AG09319 (cell line): ENCODE results near the gene IGFBP6.

Experiments used
- DNase-seq: peaks from one replicate; pipeline ENCODE4 v3.0.0-alpha.2; 2010; ENCODE audit warnings: low read depth; ENCODE audit errors: extremely low read depth
- CTCF ChIP-seq: IDR thresholded peaks from 2 replicates; pipeline ENCODE4 v1.5.1; 2011; ENCODE audit warnings: low read depth, mild to moderate bottlenecking, inconsistent platforms, low read length, moderate library complexity

Gene IGFBP6

GRCh38 chr12:53077030-53077429, 20.4 kb upstream of the IGFBP6 start:
- no peak for DNase-seq
- no peak for TF ChIP-seq CTCF

DNA sequence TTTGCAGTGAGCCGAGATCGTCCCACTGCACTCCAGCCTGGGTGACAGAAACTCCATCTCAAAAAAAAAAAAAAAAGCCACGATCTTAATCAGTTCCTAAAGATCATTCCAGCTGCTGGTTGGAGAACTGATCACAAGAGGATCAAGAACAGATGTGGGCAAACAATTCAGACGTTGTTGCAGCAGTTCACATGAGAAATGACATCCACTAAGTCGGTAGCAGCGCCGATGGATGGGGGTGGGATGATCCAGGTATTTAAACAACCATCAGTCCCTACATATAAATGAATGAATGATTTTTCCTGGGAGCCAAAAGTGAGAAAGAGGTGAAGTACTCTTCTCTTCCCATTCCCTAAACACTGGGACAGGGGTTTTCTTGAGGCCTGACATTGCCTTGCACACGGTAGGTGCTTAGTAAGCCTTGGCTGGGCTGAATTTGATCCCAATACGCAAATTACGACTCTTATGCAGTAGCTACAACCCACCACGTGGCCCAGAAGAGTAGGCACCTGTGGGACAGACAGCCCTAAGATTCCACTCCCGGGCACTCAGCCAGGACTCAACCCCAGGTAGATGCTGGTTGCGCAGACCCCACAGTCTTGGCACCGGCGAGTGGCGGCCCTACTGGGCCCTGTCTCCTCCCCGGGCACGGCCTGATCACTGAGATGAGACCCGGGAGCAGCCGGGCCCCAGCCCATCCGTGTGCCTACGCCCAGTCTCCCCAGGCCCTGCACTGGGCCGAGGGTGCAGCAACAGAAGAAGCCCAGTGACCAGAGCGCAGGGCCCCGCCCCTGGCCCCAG, 18.8 kb upstream of the IGFBP6 start:
- no peak for TF ChIP-seq CTCF
- DNase-seq = no peak

- DNase-seq = peak; percentile 95
- no peak for TF ChIP-seq CTCF
Observed at GRCh38 chr12:53079226-53080117, 18.0 kb upstream of the IGFBP6 start, which contains the start of gene SPRYD3. Gene SPRYD3 (minus strand): TSS chr12:53079390. CDS start chr12:53079333, 57 bp downstream.

DNA sequence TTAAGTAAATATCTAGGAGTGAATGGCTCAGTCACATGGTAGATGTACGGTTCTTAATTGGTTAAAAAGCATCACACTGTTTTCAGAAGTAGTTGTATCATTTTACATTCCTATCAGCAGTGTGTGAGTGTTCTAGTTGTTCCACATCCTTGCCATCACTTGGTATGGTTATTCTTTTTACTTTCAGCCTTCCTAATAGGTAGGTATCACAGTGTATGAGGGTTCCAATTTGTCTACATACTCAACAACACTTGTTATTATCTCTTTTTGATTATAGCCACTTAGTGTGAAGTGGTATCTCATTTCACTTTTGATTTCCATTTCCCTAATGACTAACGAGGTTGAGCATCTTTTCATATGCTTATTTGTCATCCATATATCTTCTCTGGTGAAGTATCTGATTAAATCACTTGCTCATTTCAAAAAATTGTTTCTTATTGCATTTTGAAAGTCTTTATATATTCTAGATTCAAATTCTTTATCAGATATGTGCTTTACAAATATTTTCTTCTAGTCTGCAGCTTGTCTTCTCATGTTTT, 14.8 kb upstream of the IGFBP6 start:
- no peak for DNase-seq
- TF ChIP-seq CTCF = no peak

DNA sequence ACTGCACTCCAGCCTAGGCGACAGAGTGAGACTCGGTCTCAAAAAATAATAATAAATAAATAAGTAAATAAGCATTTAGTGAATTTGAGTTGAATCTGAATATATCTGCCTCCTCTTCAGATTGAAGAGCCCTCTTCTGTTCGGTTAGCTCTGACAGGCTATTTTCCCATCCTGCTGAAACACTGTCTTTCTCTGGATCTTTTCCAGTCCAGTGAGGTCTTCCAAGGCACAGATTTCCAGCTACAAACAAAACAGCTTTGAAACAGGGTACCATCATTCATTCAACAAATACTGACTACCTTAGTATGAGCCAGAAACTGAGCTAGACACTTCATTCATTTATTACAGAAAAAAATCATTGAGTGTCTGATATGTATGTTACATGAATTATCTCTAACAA, 11.1 kb upstream of the IGFBP6 start:
- no peak for DNase-seq
- no peak for TF ChIP-seq CTCF

- TF ChIP-seq CTCF = no peak
- DNase-seq = no peak
Observed at GRCh38 chr12:53090105-53090504, 7.4 kb upstream of the IGFBP6 start.
